Measurements from ENCODE around the gene TELO2. TPM values are rescaled to one million over a fixed set of nuclear protein-coding genes. Genes with fewer than 3 reads are reported as not detected.

TELO2 gene
- total RNA-seq, 4 donors from 2014 or later: 12.7 to 38.5 (median 22.2) TPM

DNA sequence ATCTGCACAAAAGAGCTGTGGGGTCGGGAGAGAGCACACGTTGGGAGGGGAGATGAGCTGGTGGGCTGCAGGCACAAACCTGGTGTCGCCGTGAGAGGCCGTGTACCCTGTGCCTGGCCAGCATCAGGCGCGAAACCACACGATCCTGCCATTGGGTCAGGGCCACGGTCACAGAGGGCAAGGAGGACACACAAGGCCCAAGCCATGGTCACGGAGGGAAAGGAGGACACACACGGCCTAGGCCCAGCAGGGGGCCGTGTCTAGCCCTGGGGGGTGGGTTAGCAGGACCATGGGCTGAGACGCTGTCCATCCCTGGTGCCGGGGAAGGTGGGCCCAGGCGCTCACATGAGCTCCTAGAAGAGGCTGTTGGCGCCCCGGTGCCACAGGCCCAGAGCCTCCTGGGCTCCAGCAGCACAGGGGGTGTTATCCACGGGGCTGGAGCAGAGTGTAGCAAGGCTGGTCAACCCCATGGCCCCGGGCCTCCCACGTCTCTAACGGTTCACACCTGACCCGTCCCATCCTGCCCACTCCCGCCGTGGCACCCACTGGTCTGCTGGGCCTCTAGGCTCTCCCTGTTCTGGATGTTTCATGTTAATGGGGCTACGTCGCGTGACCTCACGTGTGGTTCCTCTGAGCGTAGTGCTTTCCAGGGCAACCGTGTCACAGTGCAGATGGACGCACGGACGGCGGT is 41.3 kb upstream of the TELO2 start:
- TF ChIP-seq, protein P1, sequence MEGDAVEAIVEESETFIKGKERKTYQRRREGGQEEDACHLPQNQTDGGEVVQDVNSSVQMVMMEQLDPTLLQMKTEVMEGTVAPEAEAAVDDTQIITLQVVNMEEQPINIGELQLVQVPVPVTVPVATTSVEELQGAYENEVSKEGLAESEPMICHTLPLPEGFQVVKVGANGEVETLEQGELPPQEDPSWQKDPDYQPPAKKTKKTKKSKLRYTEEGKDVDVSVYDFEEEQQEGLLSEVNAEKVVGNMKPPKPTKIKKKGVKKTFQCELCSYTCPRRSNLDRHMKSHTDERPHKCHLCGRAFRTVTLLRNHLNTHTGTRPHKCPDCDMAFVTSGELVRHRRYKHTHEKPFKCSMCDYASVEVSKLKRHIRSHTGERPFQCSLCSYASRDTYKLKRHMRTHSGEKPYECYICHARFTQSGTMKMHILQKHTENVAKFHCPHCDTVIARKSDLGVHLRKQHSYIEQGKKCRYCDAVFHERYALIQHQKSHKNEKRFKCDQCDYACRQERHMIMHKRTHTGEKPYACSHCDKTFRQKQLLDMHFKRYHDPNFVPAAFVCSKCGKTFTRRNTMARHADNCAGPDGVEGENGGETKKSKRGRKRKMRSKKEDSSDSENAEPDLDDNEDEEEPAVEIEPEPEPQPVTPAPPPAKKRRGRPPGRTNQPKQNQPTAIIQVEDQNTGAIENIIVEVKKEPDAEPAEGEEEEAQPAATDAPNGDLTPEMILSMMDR (IDR thresholded peaks at IDR 0.05): no peak
- ATAC-seq (ENCODE audit: low FRiP score) (no peak), DNase-seq (ENCODE audit: low spot score) (no peak)

DNA sequence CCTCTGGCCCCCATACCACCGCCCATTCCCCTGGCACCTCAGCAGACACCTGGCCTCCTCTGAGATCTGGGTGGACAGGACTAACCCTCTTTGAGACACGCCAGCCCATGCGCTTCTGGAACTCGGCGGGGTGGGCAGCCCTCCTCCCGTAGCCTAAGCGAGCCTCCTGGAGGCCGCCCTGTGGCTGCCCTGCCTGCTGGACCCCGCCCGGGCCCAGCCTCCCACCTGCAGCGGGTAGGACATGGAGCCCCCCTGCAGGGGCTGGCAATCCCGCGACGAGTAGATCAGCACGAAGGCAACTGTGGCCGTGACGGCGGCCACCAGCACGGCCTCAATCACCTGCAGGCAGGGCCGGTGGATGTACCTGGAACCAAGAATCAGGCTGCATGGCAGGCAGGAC is 40.6 kb upstream of the TELO2 start:
- TF ChIP-seq, protein P1 (IDR thresholded peaks at IDR 0.05): no peak
- no peak for ATAC-seq (ENCODE audit: low FRiP score)
- no peak for DNase-seq (ENCODE audit: low spot score)

DNA sequence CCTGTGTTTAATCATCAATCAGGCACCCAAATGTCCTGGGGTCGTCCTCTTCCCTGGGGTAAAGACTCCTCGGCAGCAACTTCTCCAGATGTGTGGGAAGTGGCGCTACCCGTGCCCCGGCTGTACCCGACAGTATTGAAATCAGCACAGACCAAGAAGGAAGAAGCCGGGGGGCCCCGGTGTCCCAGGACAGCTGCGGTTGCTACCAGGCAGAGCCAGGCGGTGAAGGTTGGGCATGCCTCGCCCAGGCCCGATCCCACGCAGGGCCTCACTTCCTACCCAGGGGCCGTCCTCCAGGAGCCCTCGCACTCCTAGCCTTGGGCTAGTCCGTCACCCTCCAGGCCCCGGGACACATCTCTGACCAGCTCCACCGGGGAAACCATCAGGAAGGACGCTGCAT is 39.8 kb upstream of the TELO2 start:
- TF ChIP-seq, protein P1 (IDR thresholded peaks at IDR 0.05): no peak
- DNase-seq (ENCODE audit: low spot score) (no peak), ATAC-seq (ENCODE audit: low FRiP score) (no peak)

DNA sequence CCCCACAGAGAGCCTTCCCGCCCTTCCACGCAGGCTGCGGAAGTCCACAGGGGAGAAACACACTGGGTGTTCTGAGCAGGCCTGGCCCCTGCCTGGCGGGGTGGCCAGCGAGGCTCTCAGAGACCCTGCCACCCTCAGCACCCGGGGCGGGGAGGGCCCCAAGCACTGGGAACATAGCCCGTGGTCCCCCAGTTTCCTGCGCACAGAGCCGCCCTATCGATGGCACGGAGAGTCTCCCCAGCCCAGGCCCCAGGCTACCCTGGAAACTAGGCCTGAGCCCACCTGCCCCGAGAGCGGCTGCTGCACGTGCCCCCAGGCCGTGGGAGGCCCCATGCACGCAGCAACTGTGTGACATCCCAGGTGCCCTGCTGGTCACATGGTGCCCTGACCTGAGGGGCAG is 38.6 kb upstream of the TELO2 start:
- TF ChIP-seq, protein P1 (IDR thresholded peaks at IDR 0.05): no peak
- ATAC-seq (ENCODE audit: low FRiP score) (no peak), DNase-seq (ENCODE audit: low spot score) (no peak)

DNA sequence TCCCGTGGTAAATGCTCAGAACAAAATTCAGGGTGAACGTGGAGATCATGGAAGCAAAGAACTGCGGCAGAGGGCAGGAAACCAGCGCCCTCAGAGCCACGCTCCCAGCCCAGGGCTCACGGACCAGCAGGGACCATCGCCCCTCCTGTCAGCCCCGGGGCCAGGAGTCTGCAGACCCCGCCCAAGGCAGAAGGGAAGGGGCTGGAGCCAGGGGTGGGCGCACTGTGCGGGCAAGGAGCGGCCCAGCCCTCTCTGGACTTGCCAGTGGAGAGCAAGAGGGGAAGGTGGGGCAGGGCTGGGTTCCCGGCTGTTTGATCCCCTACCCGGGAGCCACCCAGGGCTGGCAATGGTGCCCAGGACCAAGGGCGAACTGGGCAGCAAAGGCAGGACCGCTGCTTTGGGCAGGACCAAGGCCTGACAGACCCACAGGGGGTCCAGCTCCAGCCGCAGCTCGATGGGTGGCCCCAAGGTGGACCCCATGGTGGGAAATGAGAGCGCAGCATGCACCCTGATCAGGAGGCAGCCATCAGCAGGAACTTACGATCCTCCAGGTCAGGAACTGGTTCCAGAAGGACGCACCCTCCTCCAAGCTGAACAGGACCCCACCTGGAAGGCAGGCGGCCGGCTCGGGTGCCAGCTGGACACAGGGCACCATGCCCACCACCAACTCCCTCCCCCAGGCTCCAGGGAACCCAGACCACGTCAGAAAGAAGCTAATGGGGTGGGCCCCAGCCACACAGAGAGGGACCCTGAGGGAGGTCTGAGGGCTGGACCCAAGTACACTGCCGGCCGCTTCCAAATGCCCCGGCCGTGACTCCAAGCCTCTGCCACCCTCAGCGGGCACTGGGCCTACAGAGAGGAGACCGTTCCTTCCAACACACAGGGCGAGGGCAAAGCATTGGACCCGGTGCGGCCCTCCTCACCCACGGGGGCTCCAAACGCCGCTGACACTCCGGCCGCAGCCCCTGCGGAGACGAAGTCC is 37.7 kb upstream of the TELO2 start:
- TF ChIP-seq, protein P1 (IDR thresholded peaks at IDR 0.05): no peak
- DNase-seq (ENCODE audit: low spot score) (no peak), ATAC-seq (ENCODE audit: low FRiP score) (no peak)

DNA sequence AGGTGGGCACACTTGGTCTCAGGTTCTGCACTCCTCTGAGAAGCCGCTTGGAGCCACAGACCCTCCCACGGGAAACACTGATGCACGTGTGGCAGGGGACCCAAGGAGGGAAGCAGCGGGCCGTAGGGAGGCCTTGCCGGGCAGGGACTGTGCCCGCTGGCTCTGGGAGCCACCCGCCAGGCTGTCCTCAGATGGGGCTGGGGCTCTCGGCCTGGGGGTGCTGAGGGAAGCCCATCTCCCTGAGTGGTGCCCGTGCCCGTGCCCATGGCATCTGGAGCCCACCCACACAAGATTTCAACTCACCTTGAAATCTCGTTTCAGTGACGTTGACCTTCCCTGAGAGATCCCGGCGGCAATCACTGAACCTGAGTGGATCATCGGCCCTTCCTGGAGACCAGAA is 36.2 kb upstream of the TELO2 start:
- ATAC-seq (ENCODE audit: low FRiP score): no peak
- TF ChIP-seq, protein P1 (IDR thresholded peaks at IDR 0.05): no peak

More for the DNA sequence above, 36.2 kb upstream of the TELO2 start:
- DNase-seq (ENCODE audit: low spot score): no peak

Data from omental fat pad (tissue), 4 donors.